Measurements from ENCODE around the gene VPS13A. TPM values are rescaled to one million over a fixed set of nuclear protein-coding genes. Genes with fewer than 3 reads are reported as not detected.

VPS13A gene
- total RNA-seq, 4 donors from 2014 or later, result 33.4 to 47.8 (median 40.7) TPM

DNA sequence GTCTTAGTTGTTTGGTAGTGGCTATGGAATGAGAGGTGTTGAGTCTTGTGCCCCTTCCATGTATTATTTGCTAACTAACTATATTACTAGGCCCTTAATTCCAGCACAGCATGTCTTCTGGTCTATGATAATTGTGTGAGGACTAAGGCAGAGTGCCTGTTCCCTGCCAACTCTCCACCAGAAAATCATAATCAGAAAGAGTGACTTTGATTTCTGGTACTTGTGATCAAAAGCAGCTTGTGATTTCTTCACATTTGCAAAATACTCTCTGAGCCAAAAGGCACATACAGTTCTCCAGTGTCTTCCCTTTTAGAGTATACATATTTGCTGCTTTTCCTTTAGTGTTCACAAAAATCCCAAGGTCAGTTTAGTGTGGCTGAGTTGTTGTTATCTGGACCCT is 240.9 kb downstream of the VPS13A start:
- peak overlapping the region in 1 of 4 donors; percentile 51 for H3K27ac ChIP-seq (replicated peaks in 1 of 4)
- H3K4me1 ChIP-seq, result no peaks in the 10 kb centered on the region
- H3K36me3 ChIP-seq, result no peaks in the 10 kb centered on the region
- intact Hi-C loops (cut with DNase I), result no loop called here
- no peak overlapping the region for H3K4me3 ChIP-seq
- no peak for DNase-seq (ENCODE audit: extremely low spot score)
- TF ChIP-seq, protein P1, sequence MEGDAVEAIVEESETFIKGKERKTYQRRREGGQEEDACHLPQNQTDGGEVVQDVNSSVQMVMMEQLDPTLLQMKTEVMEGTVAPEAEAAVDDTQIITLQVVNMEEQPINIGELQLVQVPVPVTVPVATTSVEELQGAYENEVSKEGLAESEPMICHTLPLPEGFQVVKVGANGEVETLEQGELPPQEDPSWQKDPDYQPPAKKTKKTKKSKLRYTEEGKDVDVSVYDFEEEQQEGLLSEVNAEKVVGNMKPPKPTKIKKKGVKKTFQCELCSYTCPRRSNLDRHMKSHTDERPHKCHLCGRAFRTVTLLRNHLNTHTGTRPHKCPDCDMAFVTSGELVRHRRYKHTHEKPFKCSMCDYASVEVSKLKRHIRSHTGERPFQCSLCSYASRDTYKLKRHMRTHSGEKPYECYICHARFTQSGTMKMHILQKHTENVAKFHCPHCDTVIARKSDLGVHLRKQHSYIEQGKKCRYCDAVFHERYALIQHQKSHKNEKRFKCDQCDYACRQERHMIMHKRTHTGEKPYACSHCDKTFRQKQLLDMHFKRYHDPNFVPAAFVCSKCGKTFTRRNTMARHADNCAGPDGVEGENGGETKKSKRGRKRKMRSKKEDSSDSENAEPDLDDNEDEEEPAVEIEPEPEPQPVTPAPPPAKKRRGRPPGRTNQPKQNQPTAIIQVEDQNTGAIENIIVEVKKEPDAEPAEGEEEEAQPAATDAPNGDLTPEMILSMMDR (IDR thresholded peaks at IDR 0.05), result no peak
- TF ChIP-seq POLR2A (IDR thresholded peaks at IDR 0.05; ENCODE audit: low read depth) (no peak), EP300 (IDR thresholded peaks at IDR 0.05) (no peak), POLR2AphosphoS5 (IDR thresholded peaks at IDR 0.05) (no peak)
- H3K27me3 ChIP-seq, result no peaks in the 10 kb centered on the region
- H3K9me3 ChIP-seq, result no peaks in the 10 kb centered on the region

DNA sequence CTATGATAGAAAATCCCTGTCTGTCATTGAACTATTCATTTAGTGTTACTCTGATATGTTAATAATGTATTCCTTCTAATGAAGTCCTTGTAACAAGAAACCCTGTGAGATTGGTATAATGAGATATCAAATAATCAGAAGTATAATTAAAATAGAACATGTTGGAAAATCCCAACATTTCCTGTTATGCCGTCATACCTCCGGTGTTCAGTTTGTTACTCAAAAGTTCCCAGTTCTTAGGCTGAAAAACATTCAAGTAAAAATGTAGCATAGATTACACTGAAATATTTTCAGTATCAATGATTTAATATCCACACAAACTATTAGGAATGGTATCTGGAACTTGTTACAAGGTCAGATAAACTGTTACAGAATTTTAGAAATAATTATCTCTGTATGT is 243.3 kb downstream of the VPS13A start:
- Histone ChIP-seq H3K36me3 (peaks cover 0 to 8% (median 0%) of the 10 kb centered on the region in 4 donors), H3K27me3 (no peaks in the 10 kb centered on the region), H3K9me3 (no peaks in the 10 kb centered on the region), H3K27ac (replicated peaks in 1 of 4) (no peak overlapping the region), H3K4me3 (no peak overlapping the region), H3K4me1 (no peaks in the 10 kb centered on the region)
- TF ChIP-seq, protein P1 (IDR thresholded peaks at IDR 0.05), result no peak
- TF ChIP-seq POLR2A (IDR thresholded peaks at IDR 0.05; ENCODE audit: low read depth), result no peak
- TF ChIP-seq EP300 (IDR thresholded peaks at IDR 0.05), result no peak
- no peak for TF ChIP-seq POLR2AphosphoS5 (IDR thresholded peaks at IDR 0.05)
- 79% methylated on average over 2 of the region's 2 CpGs for WGBS
- intact Hi-C loops (cut with DNase I), result no loop called here
- no peak for DNase-seq (ENCODE audit: extremely low spot score)

DNA sequence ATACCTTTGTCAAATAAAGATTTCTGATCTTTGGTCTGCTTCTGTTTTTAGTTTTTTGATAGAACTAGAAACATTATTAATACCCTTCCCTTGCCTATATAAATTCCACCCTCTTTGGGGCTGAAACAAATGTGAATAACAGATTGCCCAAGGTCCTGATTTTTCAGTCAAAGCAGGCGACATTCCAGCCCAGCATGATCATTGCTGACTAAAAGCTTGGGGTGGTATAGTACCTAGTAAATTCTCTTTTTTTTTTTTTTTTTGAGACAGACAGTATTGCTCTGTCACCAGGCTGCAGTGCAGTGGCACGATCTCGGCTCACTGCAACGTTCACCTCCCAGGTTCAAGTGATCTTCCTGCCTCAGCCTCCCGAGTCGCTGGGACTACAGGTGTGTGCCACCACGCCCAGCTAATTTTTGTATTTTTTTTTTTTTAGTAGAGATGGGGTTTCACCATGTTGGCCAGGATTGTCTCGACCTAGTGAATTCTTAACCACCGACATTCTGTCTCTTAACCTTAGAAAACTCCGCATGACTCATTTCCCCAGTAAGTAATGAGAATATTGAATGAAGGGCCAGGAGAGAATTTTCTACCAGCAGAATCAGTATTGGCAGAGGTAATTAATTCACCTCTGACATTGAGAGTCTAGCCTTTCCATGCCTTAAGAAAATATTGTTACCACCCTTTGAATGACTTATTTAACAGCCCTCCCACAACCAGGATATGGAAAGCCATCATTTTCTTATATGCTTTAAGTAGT is 244.4 kb downstream of the VPS13A start:
- no peak for DNase-seq (ENCODE audit: extremely low spot score)
- Histone ChIP-seq H3K36me3 (peaks cover 0 to 10% (median 0%) of the 10 kb centered on the region in 4 donors), H3K27ac (replicated peaks in 1 of 4) (no peak overlapping the region), H3K9me3 (no peaks in the 10 kb centered on the region), H3K27me3 (no peaks in the 10 kb centered on the region), H3K4me3 (no peak overlapping the region), H3K4me1 (no peaks in the 10 kb centered on the region)
- 91% methylated on average over 10 of the region's 10 CpGs for WGBS
- TF ChIP-seq POLR2AphosphoS5 (IDR thresholded peaks at IDR 0.05) (no peak), POLR2A (IDR thresholded peaks at IDR 0.05; ENCODE audit: low read depth) (no peak), EP300 (IDR thresholded peaks at IDR 0.05) (no peak)
- TF ChIP-seq, protein P1 (IDR thresholded peaks at IDR 0.05), result no peak
- intact Hi-C loops (cut with DNase I), result no loop called here

DNA sequence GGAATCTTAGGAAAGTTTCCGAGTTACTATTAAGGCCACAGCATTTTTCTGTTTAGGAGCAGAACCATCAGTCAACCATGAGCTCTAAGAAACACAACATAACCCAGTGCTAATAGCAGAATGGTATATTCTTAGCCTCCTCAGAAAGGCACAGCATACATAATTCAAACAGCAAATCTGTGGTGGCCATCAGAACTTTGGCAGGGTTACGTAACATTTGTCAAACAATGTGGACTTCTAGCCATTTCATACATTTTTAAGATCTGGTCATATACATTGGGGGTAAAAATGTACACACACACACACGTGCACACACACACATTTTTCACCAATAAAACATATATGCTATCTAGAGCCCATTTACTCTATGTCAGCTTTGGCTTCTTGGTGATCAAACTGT is 245.6 kb downstream of the VPS13A start:
- intact Hi-C loops (cut with DNase I), result no loop called here
- H3K4me1 ChIP-seq, result peaks cover 0 to 5% (median 0%) of the 10 kb centered on the region in 4 donors
- H3K27me3 ChIP-seq, result no peaks in the 10 kb centered on the region
- H3K36me3 ChIP-seq, result peaks cover 0 to 14% (median 0%) of the 10 kb centered on the region in 4 donors
- WGBS, result 97% methylated on average over 3 of the region's 3 CpGs
- DNase-seq (ENCODE audit: extremely low spot score), result no peak
- H3K4me3 ChIP-seq, result no peak overlapping the region
- no peak overlapping the region for H3K27ac ChIP-seq (replicated peaks in 1 of 4)
- TF ChIP-seq POLR2AphosphoS5 (IDR thresholded peaks at IDR 0.05), result no peak
- TF ChIP-seq EP300 (IDR thresholded peaks at IDR 0.05), result no peak
- TF ChIP-seq, protein P1 (IDR thresholded peaks at IDR 0.05), result no peak
- TF ChIP-seq POLR2A (IDR thresholded peaks at IDR 0.05; ENCODE audit: low read depth), result no peak
- no peaks in the 10 kb centered on the region for H3K9me3 ChIP-seq

All from esophagus muscularis mucosa (tissue), 4 donors.